AG09309 (cell line): ENCODE data around the gene TTC16.

ENCODE experiments used
- DNase-seq: peaks from one replicate; pipeline ENCODE4 v3.0.0-alpha.2; 2010; ENCODE audit warnings: low read depth
- H3K4me3 ChIP-seq: 2 replicates; pipeline ENCODE4 v1.5.1; 2011; ENCODE audit warnings: mild to moderate bottlenecking, low read depth, low read length, moderate library complexity; ENCODE audit not compliant: control insufficient read depth
- CTCF ChIP-seq: IDR thresholded peaks from 2 replicates; pipeline ENCODE4 v1.5.1; 2011; ENCODE audit warnings: mild to moderate bottlenecking, low read depth, low read length, inconsistent platforms; ENCODE audit not compliant: insufficient read depth, control insufficient read depth; ENCODE audit errors: missing control alignments

Gene TTC16

GRCh38 chr9:127767410-127767809 is 51.5 kb downstream of the TTC16 start:
- no peak overlapping the region for H3K4me3 ChIP-seq
- no peak for DNase-seq
- TF ChIP-seq CTCF, result no peak

- no peak for DNase-seq
- TF ChIP-seq CTCF, result no peak
- H3K4me3 ChIP-seq, result no peak overlapping the region
Measured at GRCh38 chr9:127767909-127768331, 52.0 kb downstream of the TTC16 start.

GRCh38 chr9:127768698-127769097 is 52.8 kb downstream of the TTC16 start:
- no peak for TF ChIP-seq CTCF
- H3K4me3 ChIP-seq, result no peak overlapping the region
- no peak for DNase-seq

GRCh38 chr9:127769101-127769500 is 53.2 kb downstream of the TTC16 start:
- no peak for TF ChIP-seq CTCF
- H3K4me3 ChIP-seq, result no peak overlapping the region
- DNase-seq, result no peak

GRCh38 chr9:127769929-127770582 is 54.2 kb downstream of the TTC16 start:
- H3K4me3 ChIP-seq, result no peak overlapping the region

GRCh38 chr9:127770583-127770904 is 54.7 kb downstream of the TTC16 start:
- DNase-seq, result no peak
- no peak for TF ChIP-seq CTCF
- H3K4me3 ChIP-seq, result no peak overlapping the region

More at GRCh38 chr9:127769929-127770582, 54.2 kb downstream of the TTC16 start:
- no peak for DNase-seq
- no peak for TF ChIP-seq CTCF
